SK-N-SH (cell line): ENCODE results near the gene CACFD1. TPM values are rescaled to one million over a fixed set of nuclear protein-coding genes. Genes with fewer than 3 reads are reported as not detected.

Experiments used
- CTCF ChIA-PET: fragments of 300-600, 350-600 bp; formaldehyde crosslinking; extraction: SDS; loops from one replicate; lab custom pipeline; 2021; lab: Yijun Ruan, JAX
- POLR2A ChIA-PET: fragments of 350-600 bp; sonication (Branson Sonifier 250); formaldehyde crosslinking; extraction: SDS; loops from one replicate; lab custom pipeline; 2020; ENCODE audit warnings: antibody characterized with exemption, inconsistent platforms; lab: Yijun Ruan, JAX
- DNase-seq: peaks from one replicate; pipeline ENCODE4 v3.0.0; 2012
- H2AFZ ChIP-seq: fragments of 200-600 bp; sonication (generic); 2 replicates; pipeline ENCODE4 v1.8.1; 2016; ENCODE audit warnings: antibody characterized with exemption, mild to moderate bottlenecking, low read depth
- H3F3A ChIP-seq: fragments of 200-600 bp; sonication (generic); replicated peaks from 2 replicates; pipeline ENCODE3; 2016; ENCODE audit warnings: antibody characterized with exemption, mild to moderate bottlenecking; ENCODE audit not compliant: insufficient read depth
- H3K27ac ChIP-seq, 2 experiments: fragments of 200-500 bp in 1 of 2; fragments of 200-600 bp in 1 of 2; sonication (Bioruptor generic) in 1 of 2; sonication (generic), shearing (Covaris generic) in 1 of 2; 2 replicates each; pipeline versions ENCODE4 v1.5.1 to v1.6.1; 2014 to 2016; ENCODE audit warnings: low read depth in 2 of 2, inconsistent platforms in 1 of 2, low read length in 1 of 2, mild to moderate bottlenecking in 1 of 2, mixed read lengths in 1 of 2
- H3K27me3 ChIP-seq: fragments of 200-600 bp; sonication (generic), shearing (Covaris generic); 2 replicates; pipeline ENCODE4 v1.6.1; 2016; ENCODE audit warnings: mixed run types; ENCODE audit not compliant: insufficient read depth
- H3K36me3 ChIP-seq, 2 experiments: fragments of 200-500 bp in 1 of 2; fragments of 200-600 bp in 1 of 2; sonication (Bioruptor generic) in 1 of 2; sonication (generic) in 1 of 2; replicated peaks in 1 of 2; 2 replicates each; pipeline versions ENCODE3 to v1.5.1; 2014 to 2016; ENCODE audit warnings: low read length in 1 of 2, mild to moderate bottlenecking in 1 of 2; ENCODE audit not compliant: insufficient read depth in 2 of 2, control insufficient read depth in 1 of 2
- H3K4me1 ChIP-seq, 2 experiments: fragments of 200-500 bp in 1 of 2; fragments of 200-600 bp in 1 of 2; sonication (Bioruptor generic) in 1 of 2; sonication (generic), shearing (Covaris generic) in 1 of 2; 2 replicates each; pipeline versions ENCODE4 v1.5.1 to v1.6.1; 2014 to 2016; ENCODE audit warnings: low read depth in 1 of 2, low read length in 1 of 2, mixed run types in 1 of 2; ENCODE audit not compliant: insufficient read depth in 2 of 2, control insufficient read depth in 1 of 2
- H3K4me2 ChIP-seq: fragments of 200-600 bp; sonication (generic), shearing (Covaris generic); 2 replicates; pipeline ENCODE4 v1.6.1; 2017; ENCODE audit warnings: mixed run types
- H3K4me3 ChIP-seq, 2 experiments: fragments of 200-500 bp in 1 of 2; fragments of 200-600 bp in 1 of 2; sonication (Bioruptor generic) in 1 of 2; sonication (generic), shearing (Covaris generic) in 1 of 2; 2 replicates each; pipeline versions ENCODE4 v1.5.1 to v1.8.1; 2014 to 2016; ENCODE audit warnings: low read depth in 2 of 2, inconsistent platforms in 1 of 2, low read length in 1 of 2, mild to moderate bottlenecking in 1 of 2, mixed read lengths in 1 of 2, moderate library complexity in 1 of 2
- H3K79me2 ChIP-seq: fragments of 200-600 bp; sonication (generic); 2 replicates; pipeline ENCODE4 v1.8.1; 2017; ENCODE audit warnings: mild to moderate bottlenecking; ENCODE audit not compliant: insufficient read depth
- H3K9ac ChIP-seq: fragments of 200-600 bp; sonication (generic); 2 replicates; pipeline ENCODE4 v1.6.1; 2017; ENCODE audit warnings: mixed run types
- H3K9me2 ChIP-seq: fragments of 200-600 bp; sonication (generic); 2 replicates; pipeline ENCODE4 v1.6.1; 2017; ENCODE audit warnings: mixed run types
- H3K9me3 ChIP-seq: fragments of 200-600 bp; sonication (generic); 2 replicates; pipeline ENCODE4 v1.6.1; 2017; ENCODE audit warnings: mixed run types, mild to moderate bottlenecking, moderate library complexity
- H4K20me1 ChIP-seq: fragments of 200-600 bp; sonication (generic); 2 replicates; pipeline ENCODE4 v1.6.1; 2017; ENCODE audit warnings: mild to moderate bottlenecking, mixed run types; ENCODE audit not compliant: insufficient read depth
- CHD2 ChIP-seq: fragments of 150-350 bp; IDR thresholded peaks from 2 replicates; pipeline ENCODE4 v1.6.1; 2018; ENCODE audit warnings: low read length; ENCODE audit not compliant: partially characterized antibody
- FOSL2 ChIP-seq: IDR thresholded peaks from 2 replicates; pipeline ENCODE4 v1.4.0; 2012; ENCODE audit warnings: low read depth, mild to moderate bottlenecking, moderate library complexity, borderline replicate concordance
- FOXM1 ChIP-seq: IDR thresholded peaks from 2 replicates; pipeline ENCODE4 v1.4.0; 2012; ENCODE audit warnings: low read depth, mild to moderate bottlenecking
- GATA2 ChIP-seq: sonication (generic); formaldehyde crosslinking; IDR thresholded peaks from 2 replicates; pipeline ENCODE4 v1.5.0; 2020; ENCODE audit warnings: mild to moderate bottlenecking, missing genetic modification reagents
- JUND ChIP-seq: IDR thresholded peaks from 2 replicates; pipeline ENCODE4 v1.4.0; 2012
- MAX ChIP-seq: IDR thresholded peaks from 2 replicates; pipeline ENCODE4 v1.4.0; 2012; ENCODE audit warnings: low read depth
- MXI1 ChIP-seq: IDR thresholded peaks from 2 replicates; pipeline ENCODE4 v1.6.1; 2012; ENCODE audit warnings: mild to moderate bottlenecking, low read depth, low read length, improper control_type of control experiment
- NFIC ChIP-seq: IDR thresholded peaks from 2 replicates; pipeline ENCODE4 v1.4.0; 2012; ENCODE audit warnings: borderline replicate concordance
- PBX3 ChIP-seq: IDR thresholded peaks from 2 replicates; pipeline ENCODE4; 2012
- RCOR1 ChIP-seq: fragments of 150-350 bp; IDR thresholded peaks from 2 replicates; pipeline ENCODE4 v1.6.1; 2017; ENCODE audit warnings: antibody characterized with exemption, low read length
- REST ChIP-seq: IDR thresholded peaks from 2 replicates; pipeline ENCODE4 v1.6.1; 2012; ENCODE audit warnings: mild to moderate bottlenecking, low read depth, low read length, moderate library complexity
- RFX5 ChIP-seq: IDR thresholded peaks from 2 replicates; pipeline ENCODE4 v1.6.1; 2012; ENCODE audit warnings: mild to moderate bottlenecking, improper control_type of control experiment, low read length
- SIN3A ChIP-seq: IDR thresholded peaks from 2 replicates; pipeline ENCODE4 v1.6.1; 2012; ENCODE audit warnings: low read depth, mild to moderate bottlenecking, low read length, moderate library complexity, borderline replicate concordance
- SMC3 ChIP-seq: IDR thresholded peaks from 2 replicates; pipeline ENCODE4 v1.6.1; 2012; ENCODE audit warnings: low read depth, low read length, improper control_type of control experiment
- ZBTB33 ChIP-seq: IDR thresholded peaks from 2 replicates; pipeline ENCODE4 v1.4.0; 2012; ENCODE audit warnings: low read depth, borderline replicate concordance
- WGBS: methylation state at CpG from one replicate; pipeline ENCODE4 v1.1.6; 2017; ENCODE audit warnings: low lambda C conversion rate; 5-methylcytosine and 5-hydroxymethylcytosine counted together
- polyA plus RNA-seq, 3 experiments: library from polyadenylated mRNA; depleted of rRNA; stranded (reverse); fragments of >200 nt; gene quantifications; 2 replicates each; pipeline ENCODE4 v1.2.3, GENCODE V29; 2012
- TF ChIP-seq, protein P1 (sequence below): fragments of 150-350 bp; IDR thresholded peaks from 2 replicates; pipeline ENCODE4 v1.6.1; 2017; ENCODE audit warnings: antibody characterized with exemption, low read length, low read depth, borderline replicate concordance
- TF ChIP-seq, protein P2 (sequence below): fragments of 200-600 bp; sonication (generic); IDR thresholded peaks from 2 replicates; pipeline ENCODE4 v1.6.1; 2017; ENCODE audit warnings: antibody characterized with exemption, mild to moderate bottlenecking, moderate library complexity

Gene CACFD1
- polyA plus RNA-seq, 1 of the 3 experiments (the other 2 are of a cell fraction) = 16.8 TPM

DNA sequence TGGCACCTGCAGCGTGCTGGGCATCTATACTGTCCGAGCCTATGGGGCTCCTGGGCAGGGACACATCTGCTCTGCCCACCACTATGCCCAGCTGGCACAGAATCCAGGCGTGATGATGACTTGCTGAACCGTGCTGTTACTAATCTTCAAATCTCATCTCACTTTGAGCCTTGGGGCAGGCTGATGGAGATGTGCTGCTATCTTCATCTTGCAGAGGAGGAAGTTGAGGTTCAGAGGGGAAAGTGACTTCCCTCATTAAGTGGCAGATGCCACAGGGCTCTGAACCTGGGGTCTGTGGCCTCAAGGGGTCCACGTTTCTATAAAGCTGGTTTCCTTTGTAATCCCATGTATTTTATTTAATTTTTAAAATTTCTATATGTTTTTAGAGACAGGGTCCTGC, 14.4 kb downstream of the CACFD1 start:
- Histone ChIP-seq H3K4me3 (no peak overlapping the region), H3F3A (no peaks in the 10 kb centered on the region), H2AFZ (no peak overlapping the region), H3K4me2 (no peak overlapping the region), H3K27me3 (no peaks in the 10 kb centered on the region), H3K9me3 (no peaks in the 10 kb centered on the region), H3K27ac (peak overlapping the region in 1 of 2 experiments; percentile 47; a peak in 2 of 4 replicates), H3K36me3 (peaks cover 0 to 23% of the 10 kb centered on the region in 2 experiments), H3K79me2 (peaks cover 12% of the 10 kb centered on the region; the same call in 1 of the 2 replicates), H3K9ac (no peak overlapping the region), H3K4me1 (peaks cover 0 to 21% of the 10 kb centered on the region in 2 experiments; a peak in 1 of 4 replicates), H3K9me2 (no peaks in the 10 kb centered on the region), H4K20me1 (no peaks in the 10 kb centered on the region)
- WGBS = 69% methylated on average over 3 of the region's 5 CpGs
- TF ChIP-seq FOXM1 = no peak
- TF ChIP-seq GATA2 = peak; percentile 42
- CTCF ChIA-PET = interaction anchor here (1.2 kb wide), 2 partner anchors 30 to 293 kb away, joined by 3 read pairs; no protein-coding TSS in a partner anchor
- no peak for DNase-seq
- POLR2A ChIA-PET = interaction anchor here (1.6 kb wide), 1 partner anchor 15 kb away, joined by 5 read pairs; the partner anchor contains the start of gene CACFD1

DNA sequence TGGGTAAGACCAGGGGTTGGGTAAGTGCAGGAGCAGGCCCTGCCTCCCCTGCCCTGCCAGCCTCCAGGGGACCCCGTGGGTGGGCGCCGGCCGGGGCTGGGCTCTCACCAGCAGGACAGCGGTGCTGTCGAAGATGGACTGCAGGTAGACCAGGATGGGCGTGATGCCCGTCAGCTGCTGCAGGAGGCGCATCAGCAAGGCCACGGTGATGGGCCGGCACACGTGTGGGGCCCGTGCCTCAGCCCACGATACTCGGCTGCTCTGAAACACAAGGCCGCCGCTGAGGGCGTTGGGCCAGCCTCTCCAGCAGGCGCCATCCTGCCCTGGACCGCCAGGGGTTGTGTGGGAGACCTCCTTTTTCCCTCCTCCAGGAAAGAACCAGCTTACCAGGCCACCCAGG, 15.1 kb downstream of the CACFD1 start:
- peaks cover 12% of the 10 kb centered on the region; the same call in 1 of the 2 replicates for H3K79me2 ChIP-seq
- no peaks in the 10 kb centered on the region for H3F3A ChIP-seq
- WGBS = 99% methylated on average over 12 of the region's 20 CpGs
- H3K9ac ChIP-seq = no peak overlapping the region
- CTCF ChIA-PET = interaction anchor here (1.0 to 1.6 kb wide), 4 partner anchors 10 to 294 kb away, joined by 3 to 7 read pairs (median 4); no protein-coding TSS in a partner anchor
- H3K4me1 ChIP-seq = peaks cover 0 to 27% of the 10 kb centered on the region in 2 experiments; a peak in 1 of 4 replicates
- no peaks in the 10 kb centered on the region for H3K9me2 ChIP-seq
- H3K9me3 ChIP-seq = no peaks in the 10 kb centered on the region
- POLR2A ChIA-PET = interaction anchor here (1.6 kb wide), 1 partner anchor 15 kb away, joined by 5 read pairs; the partner anchor contains the start of gene CACFD1
- H4K20me1 ChIP-seq = no peaks in the 10 kb centered on the region
- DNase-seq = no peak
- H3K4me3 ChIP-seq = no peak overlapping the region
- H3K36me3 ChIP-seq = peaks cover 0 to 23% of the 10 kb centered on the region in 2 experiments
- no peak overlapping the region; a peak in 1 of 4 replicates for H3K27ac ChIP-seq
- no peaks in the 10 kb centered on the region for H3K27me3 ChIP-seq
- no peak overlapping the region for H2AFZ ChIP-seq
- no peak overlapping the region for H3K4me2 ChIP-seq
- TF ChIP-seq, protein P1, sequence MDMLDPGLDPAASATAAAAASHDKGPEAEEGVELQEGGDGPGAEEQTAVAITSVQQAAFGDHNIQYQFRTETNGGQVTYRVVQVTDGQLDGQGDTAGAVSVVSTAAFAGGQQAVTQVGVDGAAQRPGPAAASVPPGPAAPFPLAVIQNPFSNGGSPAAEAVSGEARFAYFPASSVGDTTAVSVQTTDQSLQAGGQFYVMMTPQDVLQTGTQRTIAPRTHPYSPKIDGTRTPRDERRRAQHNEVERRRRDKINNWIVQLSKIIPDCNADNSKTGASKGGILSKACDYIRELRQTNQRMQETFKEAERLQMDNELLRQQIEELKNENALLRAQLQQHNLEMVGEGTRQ = no peak
- TF ChIP-seq SMC3 (no peak), JUND (no peak), FOXM1 (no peak), PBX3 (no peak), MXI1 (no peak), ZBTB33 (no peak), RFX5 (no peak), CHD2 (no peak), FOSL2 (no peak), SIN3A (no peak), NFIC (no peak), RCOR1 (no peak), MAX (no peak), REST (no peak)
- TF ChIP-seq, protein P2, sequence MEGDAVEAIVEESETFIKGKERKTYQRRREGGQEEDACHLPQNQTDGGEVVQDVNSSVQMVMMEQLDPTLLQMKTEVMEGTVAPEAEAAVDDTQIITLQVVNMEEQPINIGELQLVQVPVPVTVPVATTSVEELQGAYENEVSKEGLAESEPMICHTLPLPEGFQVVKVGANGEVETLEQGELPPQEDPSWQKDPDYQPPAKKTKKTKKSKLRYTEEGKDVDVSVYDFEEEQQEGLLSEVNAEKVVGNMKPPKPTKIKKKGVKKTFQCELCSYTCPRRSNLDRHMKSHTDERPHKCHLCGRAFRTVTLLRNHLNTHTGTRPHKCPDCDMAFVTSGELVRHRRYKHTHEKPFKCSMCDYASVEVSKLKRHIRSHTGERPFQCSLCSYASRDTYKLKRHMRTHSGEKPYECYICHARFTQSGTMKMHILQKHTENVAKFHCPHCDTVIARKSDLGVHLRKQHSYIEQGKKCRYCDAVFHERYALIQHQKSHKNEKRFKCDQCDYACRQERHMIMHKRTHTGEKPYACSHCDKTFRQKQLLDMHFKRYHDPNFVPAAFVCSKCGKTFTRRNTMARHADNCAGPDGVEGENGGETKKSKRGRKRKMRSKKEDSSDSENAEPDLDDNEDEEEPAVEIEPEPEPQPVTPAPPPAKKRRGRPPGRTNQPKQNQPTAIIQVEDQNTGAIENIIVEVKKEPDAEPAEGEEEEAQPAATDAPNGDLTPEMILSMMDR = no peak
